ENCODE measurements around the gene TUFT1. TPM values are rescaled to one million over a fixed set of nuclear protein-coding genes. Genes with fewer than 3 reads are reported as not detected.

TUFT1 gene
- total and polyA plus RNA-seq, 2 of the 13 experiments (the other 11 are each of a cell fraction or from before 2014, with no cell fraction given): 6.4 to 7.3 TPM

DNA sequence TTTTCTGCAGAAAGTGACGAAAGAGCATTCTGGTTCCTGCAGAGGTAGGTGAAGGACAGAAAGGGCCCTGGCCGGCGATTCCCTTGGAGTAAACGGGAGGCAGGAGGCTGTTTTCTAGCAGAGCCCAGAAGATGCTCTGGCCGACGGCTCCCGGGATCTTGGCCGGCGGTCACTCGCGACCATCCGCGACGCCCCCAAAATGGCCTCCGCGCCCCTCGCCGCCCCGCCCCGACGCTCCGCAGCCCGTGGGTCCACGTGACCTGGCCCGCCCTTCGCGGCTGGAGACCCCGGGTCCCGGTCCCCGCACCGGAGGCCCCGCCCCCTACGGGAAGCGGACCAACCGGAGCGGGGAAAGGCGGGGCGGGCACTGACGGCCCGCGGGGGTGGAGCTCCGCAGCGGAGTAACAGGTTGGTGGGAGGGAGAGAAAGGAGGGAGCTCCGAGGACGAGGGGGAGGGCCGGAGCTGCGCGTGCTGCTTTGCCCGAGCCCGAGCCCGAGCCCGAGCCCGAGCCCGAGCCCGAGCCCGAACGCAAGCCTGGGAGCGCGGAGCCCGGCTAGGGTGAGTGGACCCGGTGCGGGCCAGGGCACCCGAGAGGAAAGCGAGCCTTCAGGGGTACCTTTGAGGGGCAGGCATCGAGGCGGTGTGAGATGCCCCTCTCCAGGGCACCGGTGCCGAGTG, 29.0 kb upstream of the TUFT1 start, which contains the start of gene CGN (continued):
- TF ChIP-seq SNAPC5 (CRISPR knock-in tag; IDR thresholded peaks at IDR 0.05; ENCODE audit: borderline replicate concordance) (no peak), ZNF460 (CRISPR knock-in tag; IDR thresholded peaks at IDR 0.05; ENCODE audit: borderline replicate concordance) (no peak), ZNF619 (CRISPR knock-in tag; IDR thresholded peaks at IDR 0.05) (no peak), ZMAT3 (CRISPR knock-in tag; conservative IDR thresholded peaks at IDR 0.05) (no peak), PAWR (CRISPR knock-in tag; IDR thresholded peaks at IDR 0.05; ENCODE audit: borderline replicate concordance) (no peak), MEIS1 (CRISPR knock-in tag; IDR thresholded peaks at IDR 0.05; ENCODE audit: borderline replicate concordance) (no peak), CSRNP2 (CRISPR knock-in tag; conservative IDR thresholded peaks at IDR 0.05; ENCODE audit: low read depth) (no peak), PRMT3 (CRISPR knock-in tag; IDR thresholded peaks at IDR 0.05; ENCODE audit: borderline replicate concordance, low read depth) (no peak), TBX3 (IDR thresholded peaks at IDR 0.05; ENCODE audit: borderline replicate concordance) (no peak), EZH2 (conservative IDR thresholded peaks at IDR 0.05; ENCODE audit: low read depth, low read length) (no peak), NFAT5 (CRISPR knock-in tag; IDR thresholded peaks at IDR 0.05) (no peak), E2F2 (CRISPR knock-in tag; IDR thresholded peaks at IDR 0.05; ENCODE audit: borderline replicate concordance) (no peak), FOXA3 (CRISPR knock-in tag; IDR thresholded peaks at IDR 0.05) (peak; percentile 32; the same call in 1 of the 2 replicates), ZBTB44 (CRISPR knock-in tag; IDR thresholded peaks at IDR 0.05) (no peak), MED8 (CRISPR knock-in tag; IDR thresholded peaks at IDR 0.05; ENCODE audit: insufficient replicate concordance) (no peak), CHCHD3 (CRISPR knock-in tag; IDR thresholded peaks at IDR 0.05) (no peak), JUN (CRISPR knock-in tag; IDR thresholded peaks at IDR 0.05) (no peak), SAP130 (CRISPR knock-in tag; IDR thresholded peaks at IDR 0.05; ENCODE audit: low read depth) (peak; percentile 61), YEATS4 (CRISPR knock-in tag; IDR thresholded peaks at IDR 0.05; ENCODE audit: borderline replicate concordance) (0 out of 2 replicates have a peak, but pooled peaks have one; percentile 9), SMAD3 (CRISPR knock-in tag; IDR thresholded peaks at IDR 0.05) (no peak)
